ENCODE data around the gene UGGT1. TPM values are rescaled to one million over a fixed set of nuclear protein-coding genes. Genes with fewer than 3 reads are reported as not detected.

UGGT1 gene
- total and polyA plus RNA-seq, 12 donors = 6.5 to 44.0 (median 28.4) TPM

DNA sequence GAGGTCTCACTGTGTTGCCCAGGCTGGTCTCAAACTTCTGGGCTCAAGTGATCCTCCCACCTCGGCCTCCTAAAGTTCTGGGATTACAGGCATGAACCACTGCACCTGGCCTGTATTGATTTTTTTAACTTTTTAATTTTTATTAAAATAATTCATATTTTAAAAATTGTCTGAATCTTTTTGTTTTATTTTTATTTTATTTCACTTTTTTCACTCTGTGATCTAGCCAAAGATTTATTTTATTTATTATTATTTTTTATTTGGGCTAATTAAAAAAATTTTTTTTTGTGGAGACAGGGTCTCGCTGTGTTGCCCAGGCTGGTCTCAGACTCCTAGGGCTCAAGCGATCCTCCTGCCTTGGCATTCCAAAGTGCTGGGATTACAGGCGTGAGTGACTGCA, 14.1 kb downstream of the UGGT1 start:
- TF ChIP-seq, protein P1, sequence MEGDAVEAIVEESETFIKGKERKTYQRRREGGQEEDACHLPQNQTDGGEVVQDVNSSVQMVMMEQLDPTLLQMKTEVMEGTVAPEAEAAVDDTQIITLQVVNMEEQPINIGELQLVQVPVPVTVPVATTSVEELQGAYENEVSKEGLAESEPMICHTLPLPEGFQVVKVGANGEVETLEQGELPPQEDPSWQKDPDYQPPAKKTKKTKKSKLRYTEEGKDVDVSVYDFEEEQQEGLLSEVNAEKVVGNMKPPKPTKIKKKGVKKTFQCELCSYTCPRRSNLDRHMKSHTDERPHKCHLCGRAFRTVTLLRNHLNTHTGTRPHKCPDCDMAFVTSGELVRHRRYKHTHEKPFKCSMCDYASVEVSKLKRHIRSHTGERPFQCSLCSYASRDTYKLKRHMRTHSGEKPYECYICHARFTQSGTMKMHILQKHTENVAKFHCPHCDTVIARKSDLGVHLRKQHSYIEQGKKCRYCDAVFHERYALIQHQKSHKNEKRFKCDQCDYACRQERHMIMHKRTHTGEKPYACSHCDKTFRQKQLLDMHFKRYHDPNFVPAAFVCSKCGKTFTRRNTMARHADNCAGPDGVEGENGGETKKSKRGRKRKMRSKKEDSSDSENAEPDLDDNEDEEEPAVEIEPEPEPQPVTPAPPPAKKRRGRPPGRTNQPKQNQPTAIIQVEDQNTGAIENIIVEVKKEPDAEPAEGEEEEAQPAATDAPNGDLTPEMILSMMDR (IDR thresholded peaks at IDR 0.05) = no peak
- H3K4me1 ChIP-seq = peaks cover 0 to 11% (median 4%) of the 10 kb centered on the region in 9 donors
- peaks cover 0 to 95% (median 16%) of the 10 kb centered on the region in 9 donors for H3K36me3 ChIP-seq
- ATAC-seq (no peak), DNase-seq (no peak)
- no peaks in the 10 kb centered on the region for H3K9me3 ChIP-seq
- intact Hi-C loops (cut with DNase I) = no loop called here
- H3K27ac ChIP-seq = no peak overlapping the region
- 96 to 98% methylated on average over 4 of the region's 4 CpGs for WGBS, 2 donors
- H3K27me3 ChIP-seq = no peaks in the 10 kb centered on the region
- no peak overlapping the region for H3K4me3 ChIP-seq

DNA sequence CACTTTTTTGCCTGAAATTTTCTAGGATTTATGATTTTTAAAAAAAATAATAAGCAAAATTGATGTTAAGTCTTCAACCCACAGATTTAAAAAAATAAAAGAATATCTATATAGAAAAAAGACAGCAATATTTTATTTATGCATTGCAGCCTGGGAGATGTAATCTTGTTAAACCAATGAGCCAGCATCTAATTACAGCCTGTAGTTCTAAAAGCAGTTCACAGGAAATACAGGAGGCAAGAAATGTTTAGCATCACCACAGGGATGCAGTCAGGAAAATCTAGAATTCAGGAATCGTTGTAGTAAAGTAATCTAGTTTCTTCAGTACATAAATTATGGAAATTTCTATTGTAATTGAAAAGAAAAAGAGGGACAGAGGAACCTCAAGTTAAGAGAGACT, 17.2 kb downstream of the UGGT1 start:
- TF ChIP-seq, protein P1 (IDR thresholded peaks at IDR 0.05) = no peak
- Histone ChIP-seq H3K27ac (no peak overlapping the region), H3K36me3 (peaks cover 0 to 95% (median 14%) of the 10 kb centered on the region in 9 donors), H3K9me3 (no peaks in the 10 kb centered on the region), H3K27me3 (no peaks in the 10 kb centered on the region), H3K4me1 (peaks cover 0 to 4% (median 0%) of the 10 kb centered on the region in 9 donors), H3K4me3 (no peak overlapping the region)
- 79 to 93% methylated on average over 1 of the region's 1 CpG for WGBS, 2 donors
- no peak for DNase-seq
- ATAC-seq = no peak
- intact Hi-C loops (cut with DNase I) = no loop called here

DNA sequence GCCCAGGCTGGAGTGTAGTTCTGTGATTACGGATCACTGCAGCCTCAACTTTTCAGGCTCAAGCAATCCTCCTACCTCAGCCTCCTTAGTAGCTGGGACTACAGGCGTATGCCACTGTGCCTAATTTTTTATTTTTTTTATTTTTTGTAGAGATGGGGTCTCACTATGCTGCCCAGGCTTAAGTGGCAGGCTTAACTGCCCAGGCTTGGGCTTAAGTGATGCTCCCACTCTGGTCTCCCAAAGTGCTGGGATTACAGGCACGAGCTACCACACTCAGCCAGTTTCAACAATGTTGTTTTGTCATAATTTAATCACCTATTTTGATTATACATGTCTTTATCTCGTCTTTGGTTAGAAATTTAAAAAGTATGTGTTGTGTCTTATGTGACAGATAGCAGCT, 18.2 kb downstream of the UGGT1 start:
- TF ChIP-seq, protein P1 (IDR thresholded peaks at IDR 0.05) = no peak
- ATAC-seq (no peak), DNase-seq (no peak)
- H3K27me3 ChIP-seq = no peaks in the 10 kb centered on the region
- 94 to 98% methylated on average over 4 of the region's 4 CpGs for WGBS, 2 donors
- H3K4me3 ChIP-seq = no peak overlapping the region
- H3K27ac ChIP-seq = no peak overlapping the region
- H3K4me1 ChIP-seq = peaks cover 0 to 4% (median 0%) of the 10 kb centered on the region in 9 donors
- H3K9me3 ChIP-seq = no peaks in the 10 kb centered on the region
- peaks cover 0 to 93% (median 14%) of the 10 kb centered on the region in 9 donors for H3K36me3 ChIP-seq
- intact Hi-C loops (cut with DNase I) = no loop called here

DNA sequence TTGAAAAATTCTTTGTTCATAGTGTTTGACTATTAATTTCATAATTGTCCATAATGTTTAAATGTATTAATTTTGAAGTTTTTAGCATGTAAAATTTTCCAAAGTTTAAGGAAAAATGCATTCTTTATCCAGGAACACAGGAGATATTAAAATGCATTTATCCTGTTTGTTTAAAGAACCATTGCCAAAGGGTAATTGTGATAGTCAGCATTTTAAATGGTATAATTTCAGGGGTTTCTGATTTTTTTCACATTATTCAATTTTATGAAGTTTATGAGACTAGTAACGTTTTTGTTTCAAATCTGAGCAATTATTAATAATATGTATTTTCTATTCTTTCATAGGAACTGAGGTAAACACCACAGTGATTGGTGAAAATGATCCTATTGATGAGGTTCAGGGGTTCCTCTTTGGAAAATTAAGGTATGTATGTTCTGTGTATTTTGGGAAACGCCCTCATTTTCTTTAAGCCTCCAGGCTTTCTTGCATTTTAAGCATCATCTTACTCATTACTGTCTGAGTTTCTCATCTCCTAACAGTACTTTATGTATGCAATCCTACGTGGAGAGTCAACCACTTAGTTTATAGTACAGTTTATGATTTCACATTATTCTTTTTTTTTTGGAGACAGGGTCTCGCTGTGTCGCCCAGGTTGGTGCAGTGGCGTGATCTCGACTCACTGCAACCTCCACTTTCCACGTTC, 25.1 kb downstream of the UGGT1 start:
- ATAC-seq = no peak
- no peaks in the 10 kb centered on the region for H3K9me3 ChIP-seq
- TF ChIP-seq, protein P1 (IDR thresholded peaks at IDR 0.05) = no peak
- no peak overlapping the region for H3K27ac ChIP-seq
- peaks cover 0 to 98% (median 53%) of the 10 kb centered on the region in 9 donors for H3K36me3 ChIP-seq
- no peak overlapping the region for H3K4me3 ChIP-seq
- H3K27me3 ChIP-seq = no peaks in the 10 kb centered on the region
- intact Hi-C loops (cut with DNase I) = no loop called here
- no peak for DNase-seq
- no peaks in the 10 kb centered on the region for H3K4me1 ChIP-seq
- WGBS, 2 donors = 82 to 85% methylated on average over 8 of the region's 8 CpGs

Data from heart right ventricle (tissue), 16 donors.